GM18861 (cell line): ENCODE results near the gene EYS.
"Not testable (repeated sequence)": the region's sequence is repeated elsewhere in the genome, so short reads cannot be mapped to it uniquely, and the experiment has no call there.

ENCODE experiments used
- ATAC-seq: cut with Tn5 transposase; IDR thresholded peaks from one replicate; pipeline ENCODE4 v1.9.1; 2021; ENCODE audit not compliant: unreplicated experiment

The EYS gene

GRCh38 chr6:65469650-65470049 is 237.4 kb downstream of the EYS start:
- ATAC-seq: no peak

- ATAC-seq: peak; percentile 78
Observed at GRCh38 chr6:65468307-65468706, 238.7 kb downstream of the EYS start.

- no peak for ATAC-seq
Observed at GRCh38 chr6:65461121-65461520, 245.9 kb downstream of the EYS start.

GRCh38 chr6:65452333-65452732 is 254.7 kb downstream of the EYS start:
- ATAC-seq: no peak

GRCh38 chr6:65450451-65450850 is 256.6 kb downstream of the EYS start:
- no peak for ATAC-seq

GRCh38 chr6:65449926-65450325 is 257.1 kb downstream of the EYS start:
- no peak for ATAC-seq

- ATAC-seq: no peak
Observed at GRCh38 chr6:65448866-65449265, 258.2 kb downstream of the EYS start.

- ATAC-seq: no peak
Observed at GRCh38 chr6:65436281-65436680, 270.7 kb downstream of the EYS start.

- no peak for ATAC-seq
Observed at GRCh38 chr6:65416621-65417020, 290.4 kb downstream of the EYS start.

- no peak for ATAC-seq
Observed at GRCh38 chr6:65410309-65410708, 296.7 kb downstream of the EYS start.

GRCh38 chr6:65402564-65402963 is 304.5 kb downstream of the EYS start:
- ATAC-seq: no peak

GRCh38 chr6:65399355-65400084 is 307.5 kb downstream of the EYS start:
- no peak for ATAC-seq

GRCh38 chr6:65398851-65399250 is 308.2 kb downstream of the EYS start:
- ATAC-seq: no peak

- ATAC-seq: no peak
Observed at GRCh38 chr6:65350530-65350929, 356.5 kb downstream of the EYS start.

GRCh38 chr6:65302655-65303054 is 404.4 kb downstream of the EYS start:
- not testable (repeated sequence) for ATAC-seq

GRCh38 chr6:65299236-65299635 is 407.8 kb downstream of the EYS start:
- no peak for ATAC-seq

GRCh38 chr6:65295812-65296211 is 411.2 kb downstream of the EYS start:
- ATAC-seq: no peak

GRCh38 chr6:65289491-65289890 is 417.5 kb downstream of the EYS start:
- no peak for ATAC-seq

GRCh38 chr6:65285275-65285674 is 421.8 kb downstream of the EYS start:
- no peak for ATAC-seq

- ATAC-seq: no peak
Observed at GRCh38 chr6:65280060-65280459, 427.0 kb downstream of the EYS start.

- no peak for ATAC-seq
Observed at GRCh38 chr6:65262241-65262640, 444.8 kb downstream of the EYS start.

- no peak for ATAC-seq
Observed at GRCh38 chr6:65259982-65260381, 447.0 kb downstream of the EYS start.

- no peak for ATAC-seq
Observed at GRCh38 chr6:65259059-65259458, 448.0 kb downstream of the EYS start.
